ENCODE measurements around the gene ZNF740.

Gene ZNF740

GRCh38 chr12:53241623-53242412 lies 61.3 kb downstream of the ZNF740 start:
- Histone ChIP-seq H3K4me3 (ENCODE audit: low read depth, low read length) (no peak overlapping the region), H3K36me3 (ENCODE audit: control insufficient read depth in 2 of 2, insufficient read depth in 1 of 2, low read length in 2 of 2) (no peaks in the 10 kb centered on the region), H3K27ac (ENCODE audit: extremely low read depth, low read depth, low read length) (no peak overlapping the region), H3K9me3 (ENCODE audit: control insufficient read depth, insufficient read depth, low read depth, low read length) (no peaks in the 10 kb centered on the region), H3K4me1 (ENCODE audit: control insufficient read depth, insufficient read depth, low read length) (no peaks in the 10 kb centered on the region)
- ChIA-PET POLR2A (interaction anchor here (0.5 kb wide), 1 partner anchor 148 kb away, joined by 6 read pairs; no protein-coding TSS in a partner anchor), CTCF (interaction anchor here (0.7 to 4.1 kb wide), 2 partner anchors 22 to 29 kb away, joined by 4 to 14 read pairs; no protein-coding TSS in a partner anchor)
- TF ChIP-seq ZBTB8A (tag by site-specific recombination; IDR thresholded peaks at IDR 0.05): 0 out of 2 replicates have a peak, but pooled peaks have one; percentile 8
- no peak for TF ChIP-seq ZNF175 (tag by site-specific recombination; IDR thresholded peaks at IDR 0.05)
- TF ChIP-seq ZIC2 (tag by site-specific recombination; IDR thresholded peaks at IDR 0.05): 0 out of 2 replicates have a peak, but pooled peaks have one; percentile 11
- 0 out of 2 replicates have a peak, but pooled peaks have one; percentile 7 for TF ChIP-seq EGR2 (tag by site-specific recombination; IDR thresholded peaks at IDR 0.05; ENCODE audit: low read depth)

- no peaks in the 10 kb centered on the region for H3K9me3 ChIP-seq (ENCODE audit: control insufficient read depth, insufficient read depth, low read depth, low read length)
- POLR2A ChIA-PET: interaction anchor here (1.0 to 1.2 kb wide), 3 partner anchors 17 to 24 kb away, joined by 3 to 4 read pairs (median 3); partner anchors contain the start of gene ESPL1
- no peaks in the 10 kb centered on the region for H3K36me3 ChIP-seq (ENCODE audit: control insufficient read depth in 2 of 2, insufficient read depth in 1 of 2, low read length in 2 of 2)
- CTCF ChIA-PET: interaction anchor here (1.0 to 1.2 kb wide), 2 partner anchors 31 to 178 kb away, joined by 3 to 5 read pairs; no protein-coding TSS in a partner anchor
- no peak overlapping the region for H3K27ac ChIP-seq (ENCODE audit: extremely low read depth, low read depth, low read length)
- no peak for TF ChIP-seq ZBTB21 (tag by site-specific recombination; IDR thresholded peaks at IDR 0.05)
- TF ChIP-seq ZNF596 (tag by site-specific recombination; IDR thresholded peaks at IDR 0.05): no peak
- TF ChIP-seq ZNF600 (tag by site-specific recombination; IDR thresholded peaks at IDR 0.05): 0 out of 2 replicates have a peak, but pooled peaks have one; percentile 22
- no peak for TF ChIP-seq ZNF23 (tag by site-specific recombination; IDR thresholded peaks at IDR 0.05; ENCODE audit: borderline replicate concordance)
- 0 out of 2 replicates have a peak, but pooled peaks have one; percentile 10 for TF ChIP-seq PRDM1 (tag by site-specific recombination; IDR thresholded peaks at IDR 0.05)
- peak; percentile 31; the same call in 1 of the 2 replicates for TF ChIP-seq ZBTB17 (tag by site-specific recombination; IDR thresholded peaks at IDR 0.05)
- H3K4me1 ChIP-seq (ENCODE audit: control insufficient read depth, insufficient read depth, low read length): no peaks in the 10 kb centered on the region
- no peak overlapping the region for H3K4me3 ChIP-seq (ENCODE audit: low read depth, low read length)
Observed at GRCh38 chr12:53244337-53244736, 63.8 kb downstream of the ZNF740 start.
